Nephron (organoid): ENCODE results near the gene ETFDH.

Experiments
- H3K27ac Mint-ChIP-seq, 3 experiments: 2 replicates each; pipeline ENCODE4 v1.8.0; 2020; ENCODE audit warnings: mixed read lengths in 3 of 3, mild to moderate bottlenecking in 2 of 3, moderate library complexity in 1 of 3
- H3K27me3 Mint-ChIP-seq: 2 replicates; pipeline ENCODE4 v1.8.0; 2021; ENCODE audit warnings: low read depth, mild to moderate bottlenecking, moderate library complexity, mixed read lengths
- H3K36me3 Mint-ChIP-seq: 2 replicates; pipeline ENCODE4 v1.8.0; 2020; ENCODE audit warnings: low read depth, mixed read lengths
- H3K4me1 Mint-ChIP-seq: 2 replicates; pipeline ENCODE4 v1.8.0; 2020; ENCODE audit warnings: mixed read lengths
- H3K4me3 Mint-ChIP-seq, 3 experiments: 2 replicates each; pipeline ENCODE4 v1.8.0; 2020; ENCODE audit warnings: mild to moderate bottlenecking in 3 of 3, mixed read lengths in 3 of 3, moderate library complexity in 2 of 3
- H3K9me3 Mint-ChIP-seq: 2 replicates; pipeline ENCODE4 v1.8.0; 2020; ENCODE audit warnings: mixed read lengths
- TF ChIP-seq, protein P1 (sequence below), 3 experiments: fragments of 200-600 bp; sonication (generic); IDR thresholded peaks; one replicate each; pipeline ENCODE4 v1.5.0; 2021; ENCODE audit warnings: antibody characterized with exemption in 3 of 3; ENCODE audit not compliant: unreplicated experiment in 3 of 3

The ETFDH gene

DNA sequence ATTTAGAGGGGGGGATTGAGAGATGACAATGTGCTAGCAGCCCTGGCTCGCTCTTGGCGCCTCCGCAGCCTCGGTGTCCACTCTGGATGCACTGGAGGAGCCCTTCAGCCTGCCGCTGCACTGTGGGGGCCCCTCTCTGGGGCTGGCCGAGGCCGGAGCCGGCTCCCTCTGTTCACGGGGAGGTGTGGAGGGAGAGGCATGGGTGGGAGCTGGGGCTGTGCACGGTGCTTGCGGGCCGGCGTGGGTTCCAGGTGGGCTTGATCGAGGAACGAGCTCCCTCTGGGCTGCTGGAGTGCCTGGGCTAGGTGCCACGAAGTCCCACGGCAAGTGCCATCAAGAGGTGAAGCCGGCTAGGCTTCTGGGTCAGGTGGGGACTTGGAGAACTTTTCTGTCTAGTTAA lies 7.3 kb upstream of the ETFDH start:
- H3K4me1 Mint-ChIP-seq: peaks cover 10% of the 10 kb centered on the region
- no peaks in the 10 kb centered on the region for H3K27me3 Mint-ChIP-seq
- no peak overlapping the region for H3K27ac Mint-ChIP-seq
- peaks cover 21% of the 10 kb centered on the region for H3K36me3 Mint-ChIP-seq
- TF ChIP-seq, protein P1, sequence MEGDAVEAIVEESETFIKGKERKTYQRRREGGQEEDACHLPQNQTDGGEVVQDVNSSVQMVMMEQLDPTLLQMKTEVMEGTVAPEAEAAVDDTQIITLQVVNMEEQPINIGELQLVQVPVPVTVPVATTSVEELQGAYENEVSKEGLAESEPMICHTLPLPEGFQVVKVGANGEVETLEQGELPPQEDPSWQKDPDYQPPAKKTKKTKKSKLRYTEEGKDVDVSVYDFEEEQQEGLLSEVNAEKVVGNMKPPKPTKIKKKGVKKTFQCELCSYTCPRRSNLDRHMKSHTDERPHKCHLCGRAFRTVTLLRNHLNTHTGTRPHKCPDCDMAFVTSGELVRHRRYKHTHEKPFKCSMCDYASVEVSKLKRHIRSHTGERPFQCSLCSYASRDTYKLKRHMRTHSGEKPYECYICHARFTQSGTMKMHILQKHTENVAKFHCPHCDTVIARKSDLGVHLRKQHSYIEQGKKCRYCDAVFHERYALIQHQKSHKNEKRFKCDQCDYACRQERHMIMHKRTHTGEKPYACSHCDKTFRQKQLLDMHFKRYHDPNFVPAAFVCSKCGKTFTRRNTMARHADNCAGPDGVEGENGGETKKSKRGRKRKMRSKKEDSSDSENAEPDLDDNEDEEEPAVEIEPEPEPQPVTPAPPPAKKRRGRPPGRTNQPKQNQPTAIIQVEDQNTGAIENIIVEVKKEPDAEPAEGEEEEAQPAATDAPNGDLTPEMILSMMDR (IDR thresholded peaks at IDR 0.05; ENCODE audit: unreplicated experiment in 3 of 3): no peak
- H3K4me3 Mint-ChIP-seq: no peak overlapping the region
- no peaks in the 10 kb centered on the region for H3K9me3 Mint-ChIP-seq

DNA sequence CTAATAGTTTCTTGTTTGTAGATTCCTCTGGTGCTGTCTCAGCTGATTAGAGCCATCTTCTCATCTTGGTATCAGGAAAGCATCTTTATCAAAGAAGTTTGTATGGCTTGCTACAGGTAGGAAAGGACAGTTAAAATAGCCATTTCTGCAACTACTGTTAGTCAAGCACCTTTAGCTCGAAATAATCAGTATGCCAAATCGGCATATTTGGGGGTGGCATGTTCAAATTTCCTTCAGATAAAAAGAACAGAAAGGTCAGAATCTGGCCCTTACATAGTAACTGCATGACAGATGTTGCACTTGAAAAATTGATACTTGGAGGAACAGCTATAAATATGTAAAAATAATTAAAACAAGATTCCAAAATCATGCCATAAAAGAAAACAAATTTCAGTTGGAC lies 5.2 kb upstream of the ETFDH start:
- Mint-ChIP-seq H3K9me3 (no peaks in the 10 kb centered on the region), H3K27me3 (no peaks in the 10 kb centered on the region), H3K4me1 (peaks cover 16% of the 10 kb centered on the region), H3K27ac (no peak overlapping the region), H3K36me3 (peaks cover 21% of the 10 kb centered on the region), H3K4me3 (no peak overlapping the region)
- TF ChIP-seq, protein P1 (IDR thresholded peaks at IDR 0.05; ENCODE audit: unreplicated experiment in 3 of 3): no peak

DNA sequence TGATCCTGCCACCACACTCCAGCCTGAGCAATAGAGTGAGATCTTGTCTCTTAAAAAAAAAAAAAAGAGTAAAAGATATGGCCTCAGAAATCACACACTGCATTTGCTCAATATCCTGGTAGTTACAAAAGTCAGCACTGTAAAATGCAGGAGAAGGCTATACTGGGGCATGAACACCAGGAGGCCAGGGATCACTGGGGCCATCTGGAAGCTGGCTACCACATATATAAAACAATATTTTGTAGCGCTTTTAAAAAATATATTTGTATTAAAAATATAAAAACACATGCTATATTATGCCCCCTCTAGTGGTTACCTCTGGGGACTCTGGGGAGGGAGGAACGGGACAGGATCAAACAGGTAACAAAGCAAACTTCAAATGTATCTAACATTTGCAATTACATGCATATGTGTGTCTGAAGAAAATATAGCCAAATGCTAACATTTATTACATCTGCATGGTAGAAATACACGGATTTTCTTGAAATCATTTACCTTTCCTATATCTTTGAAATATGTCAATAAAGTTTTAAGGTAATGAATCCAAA lies 4.4 kb upstream of the ETFDH start:
- Mint-ChIP-seq H3K9me3 (no peaks in the 10 kb centered on the region), H3K4me3 (no peak overlapping the region)
- TF ChIP-seq, protein P1 (IDR thresholded peaks at IDR 0.05; ENCODE audit: unreplicated experiment in 3 of 3): peak; percentile 47 to 53 (median 49)

DNA sequence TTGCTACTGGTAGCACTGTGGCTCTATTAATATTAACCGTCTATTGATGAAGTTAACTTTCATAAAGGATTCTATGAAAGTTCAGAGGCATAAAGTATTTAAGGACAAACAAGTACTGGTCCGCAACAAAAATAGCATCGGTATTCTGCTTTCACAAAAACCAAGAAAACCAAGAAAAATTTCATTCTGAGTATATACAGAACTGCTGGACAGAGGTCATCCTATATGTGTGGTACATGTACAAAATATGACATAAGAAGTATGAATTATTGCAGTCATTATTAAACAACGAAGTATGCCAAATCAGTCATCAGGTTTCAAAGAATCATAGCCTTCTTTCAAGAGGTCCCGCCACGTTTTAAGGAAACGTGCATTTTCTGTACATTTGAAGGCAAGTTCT lies 2.8 kb upstream of the ETFDH start:
- peak overlapping the region; percentile 64 to 78 (median 70) for H3K4me3 Mint-ChIP-seq
- H3K4me1 Mint-ChIP-seq: peaks cover 21% of the 10 kb centered on the region
- peaks cover 21% of the 10 kb centered on the region for H3K36me3 Mint-ChIP-seq
- no peaks in the 10 kb centered on the region for H3K9me3 Mint-ChIP-seq
- no peaks in the 10 kb centered on the region for H3K27me3 Mint-ChIP-seq
- TF ChIP-seq, protein P1 (IDR thresholded peaks at IDR 0.05; ENCODE audit: unreplicated experiment in 3 of 3): no peak
- no peak overlapping the region for H3K27ac Mint-ChIP-seq

More for the DNA sequence above, 4.4 kb upstream of the ETFDH start:
- no peaks in the 10 kb centered on the region for H3K27me3 Mint-ChIP-seq
- no peak overlapping the region for H3K27ac Mint-ChIP-seq
- peaks cover 21% of the 10 kb centered on the region for H3K36me3 Mint-ChIP-seq
- peaks cover 19% of the 10 kb centered on the region for H3K4me1 Mint-ChIP-seq

DNA sequence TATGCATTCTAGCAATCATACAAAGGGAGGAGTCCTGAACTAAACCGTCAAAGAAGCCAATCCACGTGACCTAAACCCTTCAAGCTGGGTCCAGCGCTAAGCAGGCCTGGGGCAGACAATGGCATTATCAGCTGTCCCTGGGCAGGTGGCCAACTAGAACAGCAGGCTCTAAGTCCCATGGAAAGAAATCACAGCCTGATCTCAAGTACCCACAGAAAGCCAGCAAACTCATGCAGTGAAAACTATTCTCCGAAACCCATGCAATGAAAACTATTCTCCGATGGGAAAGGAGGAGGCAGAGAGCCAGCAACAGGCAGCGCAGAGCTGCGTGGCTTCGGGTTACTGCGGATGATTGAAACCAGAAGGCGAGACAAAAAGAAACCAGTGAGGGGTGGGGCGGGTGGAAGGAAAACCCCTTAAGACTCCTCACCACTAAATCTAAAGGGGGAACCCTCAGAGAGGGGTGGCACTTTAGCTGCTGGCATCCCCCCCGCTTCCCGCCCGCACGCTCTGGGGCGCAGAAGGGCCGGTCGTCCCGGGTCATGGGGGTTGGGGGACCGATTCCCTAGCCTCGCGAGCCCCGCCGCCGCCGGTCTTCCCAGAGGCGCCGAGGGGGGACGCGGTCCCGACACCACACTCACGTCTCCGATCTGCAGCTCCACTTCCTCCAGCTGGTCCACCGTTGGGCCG lies 976 bp upstream of the ETFDH start:
- Mint-ChIP-seq H3K4me3 (peak overlapping the region; percentile 99 to 100 (median 99)), H3K4me1 (peaks cover 21% of the 10 kb centered on the region), H3K9me3 (no peaks in the 10 kb centered on the region), H3K27ac (peak overlapping the region; percentile 93 to 99 (median 98)), H3K36me3 (peaks cover 12% of the 10 kb centered on the region), H3K27me3 (no peaks in the 10 kb centered on the region)
- TF ChIP-seq, protein P1 (IDR thresholded peaks at IDR 0.05; ENCODE audit: unreplicated experiment in 3 of 3): no peak

DNA sequence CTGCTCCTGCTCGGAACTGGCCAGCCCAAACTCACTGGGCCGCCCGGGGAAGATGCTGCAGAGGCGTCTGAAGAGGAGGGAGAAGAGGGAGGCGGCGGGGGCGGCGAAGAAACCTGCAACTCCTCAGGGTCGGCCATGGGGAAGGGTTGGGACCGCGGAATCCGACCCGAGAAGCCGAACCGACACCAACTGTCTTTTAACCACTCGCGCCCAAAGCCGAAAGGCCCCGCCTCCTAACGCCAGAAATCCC lies 506 bp upstream of the ETFDH start, which contains the start of gene C4orf46:
C4orf46 (minus strand) TSS at position 223 of the 250 bp plus-strand sequence; CDS start at position 137, 86 bp downstream.
- Mint-ChIP-seq H3K9me3 (no peaks in the 10 kb centered on the region), H3K27me3 (no peaks in the 10 kb centered on the region), H3K4me3 (peak within 1 kb of the TSS; percentile 99 to 100 (median 99)), H3K4me1 (peaks cover 21% of the 10 kb centered on the region), H3K36me3 (peaks cover 7% of the 10 kb centered on the region), H3K27ac (peak within 1 kb of the TSS; percentile 93 to 99 (median 98))
- TF ChIP-seq, protein P1 (IDR thresholded peaks at IDR 0.05; ENCODE audit: unreplicated experiment in 3 of 3): no peak
